ENCODE measurements around the gene ERP27. TPM values are rescaled to one million over a fixed set of nuclear protein-coding genes. Genes with fewer than 3 reads are reported as not detected.

ERP27 gene
- total RNA-seq, 4 donors from 2014 or later = 0.47 to 3.5 (median 1.6) TPM

DNA sequence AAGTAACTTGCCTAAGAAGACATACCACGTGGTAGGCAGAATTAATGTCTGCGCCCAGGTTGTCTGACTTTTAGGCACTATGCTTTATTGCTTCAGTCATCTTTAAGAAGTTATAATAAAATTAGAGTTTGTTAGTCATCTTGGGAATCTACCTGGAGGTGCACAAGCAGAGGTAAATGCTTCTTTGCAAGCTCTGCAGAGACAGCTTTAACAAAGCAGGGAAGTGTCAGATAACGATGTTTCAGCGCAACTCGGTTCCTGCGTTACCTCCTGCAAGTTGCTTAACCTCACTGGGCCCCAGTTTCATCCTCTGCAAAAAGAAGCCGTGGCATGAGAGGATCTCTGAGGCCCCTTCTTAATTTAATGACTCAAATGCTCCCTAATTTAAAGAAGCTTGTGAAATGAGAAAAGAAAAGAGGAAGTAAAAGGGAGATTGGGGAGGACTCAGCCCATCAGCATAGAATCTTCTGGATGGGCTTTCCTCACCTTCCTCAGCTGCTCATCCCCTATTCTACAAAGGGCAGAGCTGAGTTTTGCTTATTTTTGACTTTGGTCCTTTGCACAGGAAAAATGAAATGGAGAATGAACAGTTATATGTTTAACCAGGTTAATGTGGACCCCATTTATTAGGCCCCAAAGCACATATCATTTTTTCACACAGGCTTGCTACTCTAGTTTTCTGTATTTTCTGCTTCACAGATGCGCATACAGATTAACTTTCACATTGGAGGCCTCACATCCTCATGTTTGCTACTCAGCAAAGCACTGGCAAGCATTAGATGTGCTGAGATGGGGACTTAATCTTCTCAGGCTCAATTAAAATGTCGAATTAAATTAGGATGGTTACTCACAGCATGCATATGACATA is 17.9 kb upstream of the ERP27 start:
- no peak overlapping the region for H3K4me3 ChIP-seq (ENCODE audit: low read depth, poor library complexity, severe bottlenecking)
- intact Hi-C loops (cut with DNase I; ENCODE audit: low total_unique reads) = no loop called here
- DNase-seq (ENCODE audit: low spot score in 2 of 2) = no peak
- TF ChIP-seq, protein P1, sequence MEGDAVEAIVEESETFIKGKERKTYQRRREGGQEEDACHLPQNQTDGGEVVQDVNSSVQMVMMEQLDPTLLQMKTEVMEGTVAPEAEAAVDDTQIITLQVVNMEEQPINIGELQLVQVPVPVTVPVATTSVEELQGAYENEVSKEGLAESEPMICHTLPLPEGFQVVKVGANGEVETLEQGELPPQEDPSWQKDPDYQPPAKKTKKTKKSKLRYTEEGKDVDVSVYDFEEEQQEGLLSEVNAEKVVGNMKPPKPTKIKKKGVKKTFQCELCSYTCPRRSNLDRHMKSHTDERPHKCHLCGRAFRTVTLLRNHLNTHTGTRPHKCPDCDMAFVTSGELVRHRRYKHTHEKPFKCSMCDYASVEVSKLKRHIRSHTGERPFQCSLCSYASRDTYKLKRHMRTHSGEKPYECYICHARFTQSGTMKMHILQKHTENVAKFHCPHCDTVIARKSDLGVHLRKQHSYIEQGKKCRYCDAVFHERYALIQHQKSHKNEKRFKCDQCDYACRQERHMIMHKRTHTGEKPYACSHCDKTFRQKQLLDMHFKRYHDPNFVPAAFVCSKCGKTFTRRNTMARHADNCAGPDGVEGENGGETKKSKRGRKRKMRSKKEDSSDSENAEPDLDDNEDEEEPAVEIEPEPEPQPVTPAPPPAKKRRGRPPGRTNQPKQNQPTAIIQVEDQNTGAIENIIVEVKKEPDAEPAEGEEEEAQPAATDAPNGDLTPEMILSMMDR (IDR thresholded peaks at IDR 0.05) = no peak
- no peak for TF ChIP-seq POLR2A (IDR thresholded peaks at IDR 0.05)
- WGBS, 2 donors = 67 to 69% methylated on average over 9 of the region's 9 CpGs

GRCh38 chr12:14954269-14954668 is 15.9 kb upstream of the ERP27 start:
- H3K4me3 ChIP-seq (ENCODE audit: low read depth, poor library complexity, severe bottlenecking) = no peak overlapping the region
- intact Hi-C loops (cut with DNase I; ENCODE audit: low total_unique reads) = no loop called here
- WGBS, 2 donors = 76 to 83% methylated on average over 4 of the region's 4 CpGs
- no peak for DNase-seq (ENCODE audit: low spot score in 2 of 2)
- TF ChIP-seq, protein P1 (IDR thresholded peaks at IDR 0.05) = no peak
- no peak for TF ChIP-seq POLR2A (IDR thresholded peaks at IDR 0.05)

GRCh38 chr12:14953752-14954151 is 15.4 kb upstream of the ERP27 start:
- intact Hi-C loops (cut with DNase I; ENCODE audit: low total_unique reads) = no loop called here
- no peak for TF ChIP-seq POLR2A (IDR thresholded peaks at IDR 0.05)
- TF ChIP-seq, protein P1 (IDR thresholded peaks at IDR 0.05) = no peak
- WGBS, 2 donors = 88 to 94% methylated on average over 1 of the region's 1 CpG
- DNase-seq (ENCODE audit: low spot score in 2 of 2) = no peak
- H3K4me3 ChIP-seq (ENCODE audit: low read depth, poor library complexity, severe bottlenecking) = no peak overlapping the region

GRCh38 chr12:14952299-14952921 is 14.1 kb upstream of the ERP27 start:
- no peak for TF ChIP-seq POLR2A (IDR thresholded peaks at IDR 0.05)
- TF ChIP-seq, protein P1 (IDR thresholded peaks at IDR 0.05) = no peak
- intact Hi-C loops (cut with DNase I; ENCODE audit: low total_unique reads) = no loop called here
- 45 to 47% methylated on average over 7 of the region's 7 CpGs for WGBS, 2 donors
- no peak for DNase-seq (ENCODE audit: low spot score in 2 of 2)
- no peak overlapping the region for H3K4me3 ChIP-seq (ENCODE audit: low read depth, poor library complexity, severe bottlenecking)

- no peak overlapping the region for H3K4me3 ChIP-seq (ENCODE audit: low read depth, poor library complexity, severe bottlenecking)
- intact Hi-C loops (cut with DNase I; ENCODE audit: low total_unique reads) = no loop called here
- no peak for DNase-seq (ENCODE audit: low spot score in 2 of 2)
- WGBS, 2 donors = 11 to 12% methylated on average over 1 of the region's 1 CpG
- no peak for TF ChIP-seq POLR2A (IDR thresholded peaks at IDR 0.05)
- TF ChIP-seq, protein P1 (IDR thresholded peaks at IDR 0.05) = no peak
These were observed 13.5 kb upstream of the ERP27 start for GRCh38 chr12:14951851-14952250.
